Endothelial cell of umbilical vein (primary cell): Measurements from ENCODE around the gene LLPH. TPM values are rescaled to one million over a fixed set of nuclear protein-coding genes. Genes with fewer than 3 reads are reported as not detected.

Experiments
- BruUV-seq: library from RNA; stranded (reverse); fragments of 400-500 nt; replicated peaks from 2 replicates; lab custom pipeline; 2021; lab: Mats Ljungman, UMichigan
- CTCF ChIA-PET: fragments of 300-600, 350-600 bp; sonication (Branson Sonifier 250); formaldehyde crosslinking; loops from one replicate; lab custom pipeline; 2021; ENCODE audit warnings: antibody characterized with exemption, inconsistent platforms; lab: Charles Lee
- POLR2A ChIA-PET: fragments of 300-600, 350-600 bp; sonication (Branson Sonifier 250); formaldehyde crosslinking; loops from one replicate; lab custom pipeline; 2021; ENCODE audit warnings: antibody characterized with exemption, inconsistent platforms; lab: Charles Lee
- DNase-seq: peaks from one replicate; pipeline ENCODE4 v3.0.0-alpha.2; 2011; ENCODE audit warnings: low read depth, low spot score
- FAIRE-seq: peaks from 2 replicates; lab custom pipeline; 2011; peaks lifted over from hg19 to GRCh38; lab: Jason Lieb, UNC
- H2AFZ ChIP-seq: 2 replicates; pipeline ENCODE4 v1.6.0; 2012; ENCODE audit warnings: low read depth, low read length, control low read depth, inconsistent platforms
- H3K27ac ChIP-seq: 2 replicates; pipeline ENCODE4 v1.5.1; 2011; ENCODE audit warnings: low read depth, mild to moderate bottlenecking, control low read depth, low read length, moderate library complexity; ENCODE audit not compliant: insufficient read depth
- H3K27me3 ChIP-seq, 2 experiments: 2 replicates each; pipeline versions ENCODE4 v1.6.0 to v1.6.1; 2011; ENCODE audit warnings: low read length in 2 of 2, mixed read lengths in 1 of 2; ENCODE audit not compliant: control insufficient read depth in 2 of 2, insufficient read depth in 2 of 2
- H3K36me3 ChIP-seq, 2 experiments: 2 replicates in 1 of 2; 3 replicates in 1 of 2; pipeline ENCODE4 v1.5.1; 2011; ENCODE audit warnings: low read length in 2 of 2, mild to moderate bottlenecking in 1 of 2, moderate library complexity in 1 of 2; ENCODE audit not compliant: control insufficient read depth in 2 of 2, insufficient read depth in 2 of 2; ENCODE audit errors: extremely low read depth in 1 of 2
- H3K4me1 ChIP-seq: 3 replicates; pipeline ENCODE4 v1.5.1; 2011; ENCODE audit warnings: mild to moderate bottlenecking, low read length; ENCODE audit not compliant: control insufficient read depth, insufficient read depth; ENCODE audit errors: extremely low read depth
- H3K4me2 ChIP-seq: 2 replicates; pipeline ENCODE4 v1.6.1; 2011; ENCODE audit warnings: low read length, control low read depth, mixed read lengths; ENCODE audit not compliant: insufficient read depth
- H3K4me3 ChIP-seq, 3 experiments: fragments of 200-600 bp in 1 of 3; sonication (generic), shearing (Covaris generic) in 1 of 3; replicated peaks in 1 of 3; 2 replicates each; pipeline ENCODE4 v1.5.1; 2011 to 2016; ENCODE audit warnings: control low read depth in 3 of 3, low read length in 3 of 3, mild to moderate bottlenecking in 2 of 3, inconsistent platforms in 1 of 3, low read depth in 1 of 3, moderate library complexity in 1 of 3; ENCODE audit not compliant: insufficient read depth in 1 of 3
- H3K79me2 ChIP-seq: 2 replicates; pipeline ENCODE4 v1.6.0; 2012; ENCODE audit warnings: low read length, inconsistent platforms; ENCODE audit not compliant: control insufficient read depth, insufficient read depth
- H3K9ac ChIP-seq: replicated peaks from 2 replicates; pipeline ENCODE3; 2011; ENCODE audit warnings: low read length, control low read depth; ENCODE audit not compliant: insufficient read depth; ENCODE audit errors: extremely low read depth
- H3K9me1 ChIP-seq: replicated peaks from 3 replicates; pipeline ENCODE4 v1.6.0; 2011; ENCODE audit warnings: mild to moderate bottlenecking, low read length; ENCODE audit not compliant: control insufficient read depth, insufficient read depth; ENCODE audit errors: extremely low read depth
- H3K9me3 ChIP-seq: replicated peaks from 2 replicates; pipeline ENCODE4 v1.5.1; 2012; ENCODE audit warnings: low read length, inconsistent platforms; ENCODE audit not compliant: control insufficient read depth, insufficient read depth
- H4K20me1 ChIP-seq: replicated peaks from 2 replicates; pipeline ENCODE3; 2011; ENCODE audit warnings: mild to moderate bottlenecking, low read length; ENCODE audit not compliant: control insufficient read depth, insufficient read depth; ENCODE audit errors: extremely low read depth
- EZH2 ChIP-seq: IDR thresholded peaks from 2 replicates; pipeline ENCODE4 v1.6.1; 2012; ENCODE audit warnings: borderline replicate concordance, low read depth, mild to moderate bottlenecking, moderate library complexity, low read length, inconsistent platforms; ENCODE audit not compliant: severe bottlenecking
- FOS ChIP-seq: IDR thresholded peaks from 2 replicates; pipeline ENCODE4 v1.6.1; 2011; ENCODE audit warnings: mild to moderate bottlenecking, low read length, moderate library complexity, borderline replicate concordance; ENCODE audit not compliant: insufficient read depth
- GATA2 ChIP-seq: IDR thresholded peaks from 2 replicates; pipeline ENCODE4 v1.7.0; 2011; ENCODE audit warnings: low read depth, mild to moderate bottlenecking, moderate library complexity, mixed read lengths, low read length; ENCODE audit not compliant: insufficient read length, insufficient read depth
- JUN ChIP-seq: IDR thresholded peaks from 2 replicates; pipeline ENCODE4 v1.6.1; 2011; ENCODE audit warnings: borderline replicate concordance, low read depth; ENCODE audit not compliant: insufficient read length, insufficient read depth
- MYC ChIP-seq: IDR thresholded peaks from one replicate; pipeline ENCODE4 v1.6.1; 2011; ENCODE audit warnings: mild to moderate bottlenecking, low read depth, low read length
- POLR2A ChIP-seq: IDR thresholded peaks from 2 replicates; pipeline ENCODE4 v1.6.1; 2012; ENCODE audit warnings: low read depth, mild to moderate bottlenecking, control low read depth, low read length
- POLR2AphosphoS5 ChIP-seq: IDR thresholded peaks from 2 replicates; pipeline ENCODE4 v1.6.1; 2012; ENCODE audit warnings: low read depth, mild to moderate bottlenecking, control low read depth, low read length, moderate library complexity; ENCODE audit not compliant: insufficient read depth
- dilution Hi-C: fragments of 300-500 bp; cut with MboI; formaldehyde crosslinking; loops from one replicate; pipeline ENCODE4 v1.15.0; 2019; ENCODE audit warnings: low sequenced_read_pairs; ENCODE audit not compliant: extremely low pct_ligation_motif_present
- intact Hi-C: fragments of 100-400 bp; cut with micrococcal nuclease; formaldehyde crosslinking; loops from one replicate; pipeline ENCODE4 v1.10.0; 2022
- polyA plus RNA-seq, 4 experiments: library from polyadenylated mRNA; depleted of rRNA in 3 of 4; stranded (reverse) in 3 of 4; unstranded in 1 of 4; fragments of >200 nt; gene quantifications; 2 replicates each; pipeline versions ENCODE4 v1.2.1 to v1.2.3, GENCODE V29; 2011 to 2012; ENCODE audit warnings: missing spikeins in 1 of 4
- total RNA-seq: library from RNA; stranded (reverse); gene quantifications from 2 replicates; pipeline ENCODE4 v1.2.3, GENCODE V29; 2021
- TF ChIP-seq, protein P1 (sequence below), 2 donors: IDR thresholded peaks; 1 replicate in 1 of 2; 2 replicates in 1 of 2; pipeline ENCODE4 v1.5.1; 2011; ENCODE audit warnings: low read length in 2 of 2, mild to moderate bottlenecking in 2 of 2, moderate library complexity in 2 of 2, control low read depth in 1 of 2, inconsistent platforms in 1 of 2, low read depth in 1 of 2; ENCODE audit not compliant: insufficient read depth in 1 of 2; ENCODE audit errors: extremely low read depth in 1 of 2
- TF ChIP-seq, protein P2 (sequence below): IDR thresholded peaks from 2 replicates; pipeline ENCODE4 v1.6.1; 2011; ENCODE audit not compliant: insufficient read depth, insufficient read length

The LLPH gene
- total and polyA plus RNA-seq, 2 donors (not counting 3 experiments of a cell fraction or from before 2014, with no cell fraction given) = 4.0 to 34.0 TPM

DNA sequence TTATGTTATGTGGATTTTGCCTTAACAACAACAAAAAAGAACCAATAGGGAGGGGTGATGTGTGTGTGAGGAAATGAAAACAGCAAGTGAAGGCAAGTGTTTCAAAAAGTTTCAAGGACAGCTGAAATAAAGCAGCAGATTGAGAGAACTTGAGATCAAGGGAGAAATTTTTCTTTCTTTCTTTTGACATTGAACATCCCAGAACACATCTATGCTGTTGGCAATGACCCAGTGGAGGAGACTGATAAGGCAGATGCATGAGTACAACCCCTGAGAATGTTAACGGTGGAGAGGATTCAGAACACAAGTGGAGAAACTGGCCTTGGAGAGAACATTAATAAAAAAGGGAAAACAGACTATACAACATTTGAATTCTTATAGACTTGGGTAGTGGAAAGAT, 2.9 kb downstream of the LLPH start:
- H3K9me3 ChIP-seq = no peaks in the 10 kb centered on the region
- intact Hi-C loops = no loop called here
- no peak overlapping the region for H2AFZ ChIP-seq
- no peak overlapping the region for H3K9ac ChIP-seq
- DNase-seq (no peak), FAIRE-seq (no peak)
- dilution Hi-C loops = no loop called here
- ChIA-PET CTCF (no interaction called here), POLR2A (no interaction called here)
- H3K27ac ChIP-seq = no peak overlapping the region
- H3K9me1 ChIP-seq = no peaks in the 10 kb centered on the region
- H3K4me3 ChIP-seq = no peak overlapping the region
- TF ChIP-seq POLR2A (no peak), GATA2 (no peak), FOS (no peak)
- TF ChIP-seq, protein P1, sequence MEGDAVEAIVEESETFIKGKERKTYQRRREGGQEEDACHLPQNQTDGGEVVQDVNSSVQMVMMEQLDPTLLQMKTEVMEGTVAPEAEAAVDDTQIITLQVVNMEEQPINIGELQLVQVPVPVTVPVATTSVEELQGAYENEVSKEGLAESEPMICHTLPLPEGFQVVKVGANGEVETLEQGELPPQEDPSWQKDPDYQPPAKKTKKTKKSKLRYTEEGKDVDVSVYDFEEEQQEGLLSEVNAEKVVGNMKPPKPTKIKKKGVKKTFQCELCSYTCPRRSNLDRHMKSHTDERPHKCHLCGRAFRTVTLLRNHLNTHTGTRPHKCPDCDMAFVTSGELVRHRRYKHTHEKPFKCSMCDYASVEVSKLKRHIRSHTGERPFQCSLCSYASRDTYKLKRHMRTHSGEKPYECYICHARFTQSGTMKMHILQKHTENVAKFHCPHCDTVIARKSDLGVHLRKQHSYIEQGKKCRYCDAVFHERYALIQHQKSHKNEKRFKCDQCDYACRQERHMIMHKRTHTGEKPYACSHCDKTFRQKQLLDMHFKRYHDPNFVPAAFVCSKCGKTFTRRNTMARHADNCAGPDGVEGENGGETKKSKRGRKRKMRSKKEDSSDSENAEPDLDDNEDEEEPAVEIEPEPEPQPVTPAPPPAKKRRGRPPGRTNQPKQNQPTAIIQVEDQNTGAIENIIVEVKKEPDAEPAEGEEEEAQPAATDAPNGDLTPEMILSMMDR (IDR thresholded peaks at IDR 0.05; ENCODE audit: extremely low read depth in 1 of 2, insufficient read depth in 1 of 2, low read depth in 1 of 2, low read length in 2 of 2) = no peak
- peaks cover 16% of the 10 kb centered on the region for H3K4me1 ChIP-seq
- H3K79me2 ChIP-seq = peaks cover 25% of the 10 kb centered on the region
- H4K20me1 ChIP-seq = no peaks in the 10 kb centered on the region
- no TSS peak for BruUV-seq
- H3K36me3 ChIP-seq = peaks cover 4 to 6% of the 10 kb centered on the region in 2 experiments
- no peaks in the 10 kb centered on the region for H3K27me3 ChIP-seq
- no peak overlapping the region for H3K4me2 ChIP-seq

DNA sequence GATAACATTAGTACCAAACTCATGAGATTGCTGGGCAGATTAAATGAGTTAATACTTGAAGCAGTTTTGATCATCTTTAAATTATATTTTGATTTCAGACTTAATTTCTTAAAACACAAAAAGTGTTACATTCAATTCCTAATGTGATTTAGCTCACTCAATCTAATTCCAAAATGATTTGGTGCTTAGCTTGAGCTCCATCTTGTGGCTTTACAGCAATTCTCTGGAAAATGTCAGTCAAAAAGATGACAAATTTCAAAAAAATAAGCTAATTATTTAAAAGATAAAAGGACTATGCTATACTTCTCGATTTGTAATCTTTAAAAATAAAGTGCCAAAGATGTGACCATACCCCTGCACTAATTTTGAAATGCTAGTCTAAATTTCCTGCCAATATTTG, 10.1 kb downstream of the LLPH start:
- no peaks in the 10 kb centered on the region for H3K27me3 ChIP-seq
- no peak overlapping the region for H3K4me2 ChIP-seq
- no peaks in the 10 kb centered on the region for H3K4me1 ChIP-seq
- DNase-seq (no peak), FAIRE-seq (no peak)
- H3K9ac ChIP-seq = no peak overlapping the region
- intact Hi-C loops (no loop called here), dilution Hi-C loops (no loop called here)
- TF ChIP-seq, protein P2, sequence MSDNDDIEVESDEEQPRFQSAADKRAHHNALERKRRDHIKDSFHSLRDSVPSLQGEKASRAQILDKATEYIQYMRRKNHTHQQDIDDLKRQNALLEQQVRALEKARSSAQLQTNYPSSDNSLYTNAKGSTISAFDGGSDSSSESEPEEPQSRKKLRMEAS = no peak
- TF ChIP-seq, protein P1 (IDR thresholded peaks at IDR 0.05; ENCODE audit: extremely low read depth in 1 of 2, insufficient read depth in 1 of 2, low read depth in 1 of 2, low read length in 2 of 2) = no peak
- TF ChIP-seq JUN = no peak
- TF ChIP-seq POLR2AphosphoS5 = no peak
- no peak for TF ChIP-seq EZH2
- no peak for TF ChIP-seq MYC
- TF ChIP-seq POLR2A = no peak
- TF ChIP-seq GATA2 = no peak
- no peak for TF ChIP-seq FOS
- H3K9me1 ChIP-seq = no peaks in the 10 kb centered on the region
- H2AFZ ChIP-seq = no peak overlapping the region
- ChIA-PET POLR2A (no interaction called here), CTCF (interaction anchor here (0.7 to 1.7 kb wide), 8 partner anchors 9 to 820 kb away, joined by 3 to 6 read pairs (median 4); partner anchors contain the start of gene LLPH)
- H3K4me3 ChIP-seq = no peak overlapping the region
- H3K36me3 ChIP-seq = peaks cover 4 to 11% of the 10 kb centered on the region in 2 experiments
- H3K27ac ChIP-seq = no peak overlapping the region
- BruUV-seq = no TSS peak
- H3K9me3 ChIP-seq = no peaks in the 10 kb centered on the region
- H3K79me2 ChIP-seq = peaks cover 3% of the 10 kb centered on the region
- H4K20me1 ChIP-seq = no peaks in the 10 kb centered on the region
